Measurements from ENCODE around the gene FBXW5.

DNA sequence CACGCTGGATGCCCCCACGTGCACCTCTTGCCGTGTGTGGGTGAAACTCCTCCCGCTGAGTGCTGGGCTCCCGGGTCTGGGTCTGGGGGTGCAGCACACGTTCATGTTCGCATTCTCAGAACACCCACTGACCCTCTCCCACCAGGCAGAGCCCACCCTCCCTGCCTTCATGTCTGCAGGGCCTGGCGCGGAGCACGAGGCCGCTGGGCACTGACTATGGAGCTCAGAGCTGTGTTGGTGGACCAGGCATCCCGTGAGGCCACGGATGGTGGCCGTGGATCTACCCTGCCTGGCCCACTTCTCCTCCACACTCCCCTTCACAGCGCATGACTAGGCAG lies 16.4 kb upstream of the FBXW5 start:
- TF ChIP-seq TAF1 (IDR thresholded peaks at IDR 0.05; ENCODE audit: borderline replicate concordance, insufficient read depth, low read length) = no peak
- TF ChIP-seq SIN3A (IDR thresholded peaks at IDR 0.05; ENCODE audit: borderline replicate concordance, insufficient read depth, low read length) = no peak
- TF ChIP-seq POLR2AphosphoS5 (IDR thresholded peaks at IDR 0.05; ENCODE audit: low read depth, low read length) = no peak
- TF ChIP-seq, protein P1, sequence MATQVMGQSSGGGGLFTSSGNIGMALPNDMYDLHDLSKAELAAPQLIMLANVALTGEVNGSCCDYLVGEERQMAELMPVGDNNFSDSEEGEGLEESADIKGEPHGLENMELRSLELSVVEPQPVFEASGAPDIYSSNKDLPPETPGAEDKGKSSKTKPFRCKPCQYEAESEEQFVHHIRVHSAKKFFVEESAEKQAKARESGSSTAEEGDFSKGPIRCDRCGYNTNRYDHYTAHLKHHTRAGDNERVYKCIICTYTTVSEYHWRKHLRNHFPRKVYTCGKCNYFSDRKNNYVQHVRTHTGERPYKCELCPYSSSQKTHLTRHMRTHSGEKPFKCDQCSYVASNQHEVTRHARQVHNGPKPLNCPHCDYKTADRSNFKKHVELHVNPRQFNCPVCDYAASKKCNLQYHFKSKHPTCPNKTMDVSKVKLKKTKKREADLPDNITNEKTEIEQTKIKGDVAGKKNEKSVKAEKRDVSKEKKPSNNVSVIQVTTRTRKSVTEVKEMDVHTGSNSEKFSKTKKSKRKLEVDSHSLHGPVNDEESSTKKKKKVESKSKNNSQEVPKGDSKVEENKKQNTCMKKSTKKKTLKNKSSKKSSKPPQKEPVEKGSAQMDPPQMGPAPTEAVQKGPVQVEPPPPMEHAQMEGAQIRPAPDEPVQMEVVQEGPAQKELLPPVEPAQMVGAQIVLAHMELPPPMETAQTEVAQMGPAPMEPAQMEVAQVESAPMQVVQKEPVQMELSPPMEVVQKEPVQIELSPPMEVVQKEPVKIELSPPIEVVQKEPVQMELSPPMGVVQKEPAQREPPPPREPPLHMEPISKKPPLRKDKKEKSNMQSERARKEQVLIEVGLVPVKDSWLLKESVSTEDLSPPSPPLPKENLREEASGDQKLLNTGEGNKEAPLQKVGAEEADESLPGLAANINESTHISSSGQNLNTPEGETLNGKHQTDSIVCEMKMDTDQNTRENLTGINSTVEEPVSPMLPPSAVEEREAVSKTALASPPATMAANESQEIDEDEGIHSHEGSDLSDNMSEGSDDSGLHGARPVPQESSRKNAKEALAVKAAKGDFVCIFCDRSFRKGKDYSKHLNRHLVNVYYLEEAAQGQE (IDR thresholded peaks at IDR 0.05; ENCODE audit: insufficient read depth in 1 of 2, low read depth in 2 of 2, low read length in 2 of 2) = no peak
- no peak for TF ChIP-seq FOXP2 (optimal IDR thresholded peaks at IDR 0.05; ENCODE audit: borderline replicate concordance, extremely low read depth, extremely low read length, insufficient read depth)
